ENCODE results near the gene LNPEP.
A peak's percentile ranks its signal among the peaks of the same experiment; 100 is the strongest.

The LNPEP gene

DNA sequence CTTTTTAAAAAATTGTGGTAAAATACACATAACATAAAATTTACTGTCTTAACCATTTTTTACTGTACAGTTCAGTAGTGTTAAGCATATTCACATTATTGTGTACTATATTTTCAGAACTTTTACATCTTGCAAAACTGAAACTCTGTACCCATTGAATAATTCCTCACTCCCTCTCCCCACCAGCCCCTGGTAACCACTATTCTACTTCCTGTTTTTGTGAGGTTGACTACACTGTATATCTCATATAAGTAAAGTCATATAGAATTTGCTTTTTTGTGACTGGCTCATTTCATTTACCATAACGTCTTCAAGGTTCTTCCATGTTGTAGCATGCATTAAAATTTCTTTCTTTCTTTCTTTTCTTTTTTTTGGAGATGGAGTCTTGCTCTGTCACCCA lies 87.0 kb downstream of the LNPEP start:
- Histone ChIP-seq H2BK5ac (ENCODE audit: low read depth, low read length, poor library complexity) (no peak overlapping the region), H4K91ac (ENCODE audit: low read depth, low read length) (no peak overlapping the region), H3K23ac (ENCODE audit: low read length) (no peak overlapping the region), H4K8ac (ENCODE audit: low read depth, low read length) (no peak overlapping the region), H3K4me2 (ENCODE audit: low read length) (no peak overlapping the region), H3K79me1 (ENCODE audit: low read length) (peaks cover 6% of the 10 kb centered on the region), H3K14ac (ENCODE audit: low read length) (no peak overlapping the region), H3K4me3 (ENCODE audit: low read depth, low read length) (no peak overlapping the region), H4K12ac (ENCODE audit: low read depth, low read length) (no peak overlapping the region), H3K18ac (ENCODE audit: low read length) (no peak overlapping the region), H3K27me3 (ENCODE audit: insufficient read depth, low read length) (no peaks in the 10 kb centered on the region), H3K36me3 (ENCODE audit: control insufficient read depth in 1 of 2, insufficient read depth in 2 of 2, low read length in 2 of 2) (no peaks in the 10 kb centered on the region), H3K9ac (ENCODE audit: low read length) (no peak overlapping the region), H3K4ac (ENCODE audit: low read depth, low read length) (no peak overlapping the region), H3K4me1 (ENCODE audit: control insufficient read depth in 1 of 2, insufficient read depth in 2 of 2, low read length in 2 of 2) (peaks cover 0 to 5% of the 10 kb centered on the region in 2 experiments), H2AK5ac (ENCODE audit: low read length) (no peak overlapping the region), H2AFZ (ENCODE audit: insufficient read depth, low read length, poor library complexity) (no peak overlapping the region), H2BK120ac (ENCODE audit: insufficient read depth, low read length, poor library complexity) (no peak overlapping the region), H3K9me3 (ENCODE audit: insufficient read depth, low read depth, low read length) (no peaks in the 10 kb centered on the region), H3K27ac (ENCODE audit: low read depth, low read length) (no peak overlapping the region), H3K79me2 (ENCODE audit: control insufficient read depth, insufficient read depth, low read length, poor library complexity) (no peaks in the 10 kb centered on the region), H2BK12ac (ENCODE audit: low read length) (no peak overlapping the region)
- WGBS (ENCODE audit: extremely low coverage, insufficient coverage, insufficient read length): no CpG with 5 or more reads among the region's 1 CpG
- no peak for DNase-seq

DNA sequence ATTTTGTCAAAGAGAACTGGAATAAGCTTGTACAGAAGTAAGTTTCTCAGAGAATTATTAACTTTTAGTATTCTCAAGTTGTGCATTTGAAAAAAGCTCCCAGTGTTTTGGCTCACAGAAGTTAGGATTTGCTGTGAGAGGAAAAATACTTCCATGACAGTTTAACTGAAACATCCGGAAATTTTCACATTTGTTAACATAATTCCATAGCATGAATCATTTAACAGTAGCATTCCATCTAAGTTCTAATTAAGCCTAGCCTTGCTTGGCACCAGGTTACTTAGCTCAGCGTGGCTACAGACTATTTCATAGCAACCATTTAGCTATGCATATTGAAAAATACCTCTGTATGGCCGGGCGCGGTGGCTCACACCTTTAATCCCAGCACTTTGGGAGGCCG lies 90.8 kb downstream of the LNPEP start:
- Histone ChIP-seq H4K91ac (ENCODE audit: low read depth, low read length) (no peak overlapping the region), H3K79me2 (ENCODE audit: control insufficient read depth, insufficient read depth, low read length, poor library complexity) (no peaks in the 10 kb centered on the region)
- no CpG with 5 or more reads among the region's 6 CpGs for WGBS (ENCODE audit: extremely low coverage, insufficient coverage, insufficient read length)

DNA sequence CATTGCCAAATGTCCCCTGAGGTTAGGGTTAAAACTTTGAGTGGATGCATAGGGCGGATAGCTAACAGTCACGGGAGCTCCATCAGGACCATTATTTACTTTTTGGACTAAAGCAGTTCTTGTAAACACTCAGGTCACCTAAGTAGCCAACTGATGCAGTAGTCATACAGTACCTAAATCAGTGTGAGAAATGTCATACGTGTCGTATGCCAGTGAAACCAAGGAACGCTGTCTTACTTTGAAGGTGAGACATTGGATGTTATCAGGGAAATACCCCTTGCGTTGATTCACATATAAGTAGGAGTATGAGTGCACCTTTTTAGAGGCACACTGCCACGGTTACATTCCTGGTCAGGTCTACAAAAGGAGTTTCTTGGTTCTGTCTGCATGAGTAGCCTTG lies 101.9 kb downstream of the LNPEP start:
- H3K27me3 ChIP-seq (ENCODE audit: insufficient read depth, low read length): no peaks in the 10 kb centered on the region
- H3K4me3 ChIP-seq (ENCODE audit: low read depth, low read length): no peak overlapping the region
- no peak overlapping the region for H2BK5ac ChIP-seq (ENCODE audit: low read depth, low read length, poor library complexity)
- DNase-seq: no peak
- no peak overlapping the region for H3K23ac ChIP-seq (ENCODE audit: low read length)
- no peaks in the 10 kb centered on the region for H3K79me1 ChIP-seq (ENCODE audit: low read length)
- no peak overlapping the region for H4K8ac ChIP-seq (ENCODE audit: low read depth, low read length)
- no peak overlapping the region for H3K14ac ChIP-seq (ENCODE audit: low read length)
- no peak overlapping the region for H3K9ac ChIP-seq (ENCODE audit: low read length)
- no peaks in the 10 kb centered on the region for H3K9me3 ChIP-seq (ENCODE audit: insufficient read depth, low read depth, low read length)
- no peak overlapping the region for H2BK120ac ChIP-seq (ENCODE audit: insufficient read depth, low read length, poor library complexity)
- no peak overlapping the region for H2AK5ac ChIP-seq (ENCODE audit: low read length)
- no peaks in the 10 kb centered on the region for H3K36me3 ChIP-seq (ENCODE audit: control insufficient read depth in 1 of 2, insufficient read depth in 2 of 2, low read length in 2 of 2)
- H3K27ac ChIP-seq (ENCODE audit: low read depth, low read length): no peak overlapping the region
- no peak overlapping the region for H4K12ac ChIP-seq (ENCODE audit: low read depth, low read length)
- peaks cover 1 to 2% of the 10 kb centered on the region in 2 experiments for H3K4me1 ChIP-seq (ENCODE audit: control insufficient read depth in 1 of 2, insufficient read depth in 2 of 2, low read length in 2 of 2)
- no peak overlapping the region for H3K18ac ChIP-seq (ENCODE audit: low read length)
- no peak overlapping the region for H3K4ac ChIP-seq (ENCODE audit: low read depth, low read length)
- no peak overlapping the region for H4K91ac ChIP-seq (ENCODE audit: low read depth, low read length)
- no peak overlapping the region for H3K4me2 ChIP-seq (ENCODE audit: low read length)
- H3K79me2 ChIP-seq (ENCODE audit: control insufficient read depth, insufficient read depth, low read length, poor library complexity): no peaks in the 10 kb centered on the region
- H2BK12ac ChIP-seq (ENCODE audit: low read length): no peak overlapping the region
- WGBS (ENCODE audit: extremely low coverage, insufficient coverage, insufficient read length): no CpG with 5 or more reads among the region's 7 CpGs
- H2AFZ ChIP-seq (ENCODE audit: insufficient read depth, low read length, poor library complexity): no peak overlapping the region

More for the DNA sequence above, 90.8 kb downstream of the LNPEP start:
- H3K9me3 ChIP-seq (ENCODE audit: insufficient read depth, low read depth, low read length): no peaks in the 10 kb centered on the region
- H3K27me3 ChIP-seq (ENCODE audit: insufficient read depth, low read length): no peaks in the 10 kb centered on the region
- H2AK5ac ChIP-seq (ENCODE audit: low read length): no peak overlapping the region
- H3K79me1 ChIP-seq (ENCODE audit: low read length): peaks cover 5% of the 10 kb centered on the region
- no peak overlapping the region for H3K4me3 ChIP-seq (ENCODE audit: low read depth, low read length)
- no peak overlapping the region for H3K23ac ChIP-seq (ENCODE audit: low read length)
- no peak overlapping the region for H3K4ac ChIP-seq (ENCODE audit: low read depth, low read length)
- H3K14ac ChIP-seq (ENCODE audit: low read length): no peak overlapping the region
- peaks cover 0 to 3% of the 10 kb centered on the region in 2 experiments for H3K4me1 ChIP-seq (ENCODE audit: control insufficient read depth in 1 of 2, insufficient read depth in 2 of 2, low read length in 2 of 2)
- no peak overlapping the region for H2AFZ ChIP-seq (ENCODE audit: insufficient read depth, low read length, poor library complexity)
- H3K27ac ChIP-seq (ENCODE audit: low read depth, low read length): no peak overlapping the region
- no peak overlapping the region for H2BK120ac ChIP-seq (ENCODE audit: insufficient read depth, low read length, poor library complexity)
- H4K8ac ChIP-seq (ENCODE audit: low read depth, low read length): no peak overlapping the region
- H4K12ac ChIP-seq (ENCODE audit: low read depth, low read length): no peak overlapping the region
- H3K36me3 ChIP-seq (ENCODE audit: control insufficient read depth in 1 of 2, insufficient read depth in 2 of 2, low read length in 2 of 2): peaks cover 2% of the 10 kb centered on the region in 2 experiments
- peak; percentile 40 to 66 for DNase-seq
- no peak overlapping the region for H2BK12ac ChIP-seq (ENCODE audit: low read length)
- H3K9ac ChIP-seq (ENCODE audit: low read length): no peak overlapping the region
- H3K18ac ChIP-seq (ENCODE audit: low read length): no peak overlapping the region
- no peak overlapping the region for H3K4me2 ChIP-seq (ENCODE audit: low read length)
- no peak overlapping the region for H2BK5ac ChIP-seq (ENCODE audit: low read depth, low read length, poor library complexity)

DNA sequence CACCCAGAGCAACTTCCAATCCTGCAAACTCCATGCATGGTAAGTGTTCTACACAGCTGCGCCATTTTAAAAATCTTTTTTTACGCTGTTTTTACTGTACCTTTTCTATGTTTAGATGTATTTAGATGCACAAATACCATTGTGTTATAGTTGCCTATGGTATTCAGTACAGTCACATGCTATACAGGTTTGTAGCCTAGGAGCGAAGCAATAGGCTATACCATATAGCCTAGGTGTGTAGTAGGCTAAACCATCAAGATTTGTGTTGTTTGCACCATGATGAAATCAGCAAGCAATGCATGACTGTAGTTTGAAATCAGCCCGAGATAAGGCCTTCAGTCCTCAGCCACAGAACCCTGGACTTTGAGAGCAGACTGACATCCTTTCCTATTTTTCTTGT lies 105.4 kb downstream of the LNPEP start:
- no peaks in the 10 kb centered on the region for H3K36me3 ChIP-seq (ENCODE audit: control insufficient read depth in 1 of 2, insufficient read depth in 2 of 2, low read length in 2 of 2)

More for the DNA sequence above, 105.4 kb downstream of the LNPEP start:
- no peak overlapping the region for H3K18ac ChIP-seq (ENCODE audit: low read length)
- no peak overlapping the region for H2BK120ac ChIP-seq (ENCODE audit: insufficient read depth, low read length, poor library complexity)
- no peaks in the 10 kb centered on the region for H3K79me1 ChIP-seq (ENCODE audit: low read length)
- WGBS (ENCODE audit: extremely low coverage, insufficient coverage, insufficient read length): no CpG with 5 or more reads among the region's 4 CpGs
- H2AFZ ChIP-seq (ENCODE audit: insufficient read depth, low read length, poor library complexity): no peak overlapping the region
- no peak overlapping the region for H4K91ac ChIP-seq (ENCODE audit: low read depth, low read length)
- no peaks in the 10 kb centered on the region for H3K79me2 ChIP-seq (ENCODE audit: control insufficient read depth, insufficient read depth, low read length, poor library complexity)
- peak in 1 of 2 donors; percentile 15 for DNase-seq
- H3K4me3 ChIP-seq (ENCODE audit: low read depth, low read length): no peak overlapping the region
- H2BK12ac ChIP-seq (ENCODE audit: low read length): no peak overlapping the region
- H3K27me3 ChIP-seq (ENCODE audit: insufficient read depth, low read length): no peaks in the 10 kb centered on the region
- no peak overlapping the region for H4K8ac ChIP-seq (ENCODE audit: low read depth, low read length)
- H2AK5ac ChIP-seq (ENCODE audit: low read length): no peak overlapping the region
- no peak overlapping the region for H2BK5ac ChIP-seq (ENCODE audit: low read depth, low read length, poor library complexity)
- peaks cover 10 to 11% of the 10 kb centered on the region in 2 experiments for H3K4me1 ChIP-seq (ENCODE audit: control insufficient read depth in 1 of 2, insufficient read depth in 2 of 2, low read length in 2 of 2)
- H3K9ac ChIP-seq (ENCODE audit: low read length): no peak overlapping the region
- H3K27ac ChIP-seq (ENCODE audit: low read depth, low read length): no peak overlapping the region
- no peak overlapping the region for H4K12ac ChIP-seq (ENCODE audit: low read depth, low read length)
- no peak overlapping the region for H3K4ac ChIP-seq (ENCODE audit: low read depth, low read length)
- H3K23ac ChIP-seq (ENCODE audit: low read length): no peak overlapping the region
- H3K14ac ChIP-seq (ENCODE audit: low read length): no peak overlapping the region
- no peaks in the 10 kb centered on the region for H3K9me3 ChIP-seq (ENCODE audit: insufficient read depth, low read depth, low read length)
- H3K4me2 ChIP-seq (ENCODE audit: low read length): no peak overlapping the region
